C4-2B (cell line): ENCODE results near the gene DERA.
A peak's percentile ranks its signal among the peaks of the same experiment; 100 is the strongest.

Experiments
- H3K27ac ChIP-seq: fragments of 450-650 bp; 2 replicates; pipeline ENCODE4 v1.5.1; 2017
- ZFX ChIP-seq: fragments of 450-650 bp; IDR thresholded peaks from 2 replicates; pipeline ENCODE4 v1.6.1; 2017
- TF ChIP-seq, protein P1 (sequence below): fragments of 450-650 bp; conservative IDR thresholded peaks from 2 replicates; pipeline ENCODE4 v1.5.1; 2017; ENCODE audit warnings: mild to moderate bottlenecking

The DERA gene

DNA sequence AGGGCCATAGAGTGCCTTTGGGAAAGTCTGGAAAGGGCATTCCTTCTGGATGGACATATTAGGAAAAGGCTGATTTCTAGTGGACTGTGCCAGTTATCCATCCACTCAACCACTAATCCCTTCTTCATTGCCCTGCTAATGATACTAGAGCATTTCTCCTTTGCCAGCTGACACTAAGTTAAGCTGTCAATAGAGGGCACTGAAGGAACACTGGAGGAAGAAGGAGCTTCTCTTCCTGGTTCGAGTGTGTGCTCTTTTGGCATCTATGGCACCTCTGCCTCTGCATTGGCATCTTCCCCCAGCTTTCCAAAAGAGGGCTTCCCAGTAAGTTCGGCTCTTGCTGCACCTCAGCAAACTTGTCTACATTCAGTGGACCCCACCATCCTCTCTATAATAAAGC is 165.4 kb downstream of the DERA start:
- TF ChIP-seq, protein P1, sequence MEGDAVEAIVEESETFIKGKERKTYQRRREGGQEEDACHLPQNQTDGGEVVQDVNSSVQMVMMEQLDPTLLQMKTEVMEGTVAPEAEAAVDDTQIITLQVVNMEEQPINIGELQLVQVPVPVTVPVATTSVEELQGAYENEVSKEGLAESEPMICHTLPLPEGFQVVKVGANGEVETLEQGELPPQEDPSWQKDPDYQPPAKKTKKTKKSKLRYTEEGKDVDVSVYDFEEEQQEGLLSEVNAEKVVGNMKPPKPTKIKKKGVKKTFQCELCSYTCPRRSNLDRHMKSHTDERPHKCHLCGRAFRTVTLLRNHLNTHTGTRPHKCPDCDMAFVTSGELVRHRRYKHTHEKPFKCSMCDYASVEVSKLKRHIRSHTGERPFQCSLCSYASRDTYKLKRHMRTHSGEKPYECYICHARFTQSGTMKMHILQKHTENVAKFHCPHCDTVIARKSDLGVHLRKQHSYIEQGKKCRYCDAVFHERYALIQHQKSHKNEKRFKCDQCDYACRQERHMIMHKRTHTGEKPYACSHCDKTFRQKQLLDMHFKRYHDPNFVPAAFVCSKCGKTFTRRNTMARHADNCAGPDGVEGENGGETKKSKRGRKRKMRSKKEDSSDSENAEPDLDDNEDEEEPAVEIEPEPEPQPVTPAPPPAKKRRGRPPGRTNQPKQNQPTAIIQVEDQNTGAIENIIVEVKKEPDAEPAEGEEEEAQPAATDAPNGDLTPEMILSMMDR: peak; percentile 76
- TF ChIP-seq ZFX: no peak
- no peak overlapping the region for H3K27ac ChIP-seq

DNA sequence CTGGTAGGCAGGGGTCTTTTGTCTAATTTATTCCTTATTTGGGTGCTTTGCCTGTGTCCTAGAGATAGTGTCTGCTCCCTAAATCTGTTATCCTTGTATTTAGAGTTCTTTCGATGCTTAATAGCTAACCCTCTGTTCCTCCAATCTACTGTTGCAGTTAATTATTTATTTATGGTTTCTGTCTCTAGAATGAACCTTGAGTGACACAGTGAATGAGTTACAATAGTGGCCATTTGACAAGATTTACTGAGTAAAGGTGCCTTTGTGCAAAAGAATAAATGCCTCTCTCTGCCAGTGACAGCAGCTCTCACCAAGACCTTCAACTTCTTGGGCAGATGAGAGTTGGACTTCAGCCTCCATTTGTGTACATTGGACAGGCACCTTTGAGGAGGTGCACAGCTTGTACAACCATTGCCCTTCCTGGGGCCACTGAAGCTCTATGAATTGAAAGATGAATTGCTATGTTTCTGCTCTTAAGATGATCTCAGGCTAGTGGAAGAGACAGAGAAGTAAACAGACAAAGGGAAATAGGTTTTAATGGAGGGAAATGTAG is 165.9 kb downstream of the DERA start:
- no peak overlapping the region for H3K27ac ChIP-seq
- no peak for TF ChIP-seq ZFX
- TF ChIP-seq, protein P1: no peak

DNA sequence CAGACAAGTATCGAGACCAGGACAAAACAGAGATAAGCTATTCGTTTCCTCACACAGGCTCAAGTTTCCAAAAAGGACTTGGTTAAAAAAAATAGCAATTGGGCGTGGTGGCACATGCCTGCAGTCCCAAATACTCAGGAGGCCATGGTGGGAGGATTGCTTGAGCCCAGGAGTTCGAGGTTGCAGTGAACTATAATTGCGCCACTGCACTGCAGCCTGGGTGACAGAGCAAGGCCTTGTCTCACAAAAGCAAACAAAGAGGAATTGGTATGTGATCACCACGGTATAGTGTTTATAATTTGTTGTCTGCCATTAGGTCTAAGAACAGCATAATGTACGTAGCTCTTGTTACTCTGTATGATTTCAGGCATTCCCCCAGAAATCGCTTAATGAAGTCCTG is 175.3 kb downstream of the DERA start:
- TF ChIP-seq, protein P1: no peak
- no peak for TF ChIP-seq ZFX

DNA sequence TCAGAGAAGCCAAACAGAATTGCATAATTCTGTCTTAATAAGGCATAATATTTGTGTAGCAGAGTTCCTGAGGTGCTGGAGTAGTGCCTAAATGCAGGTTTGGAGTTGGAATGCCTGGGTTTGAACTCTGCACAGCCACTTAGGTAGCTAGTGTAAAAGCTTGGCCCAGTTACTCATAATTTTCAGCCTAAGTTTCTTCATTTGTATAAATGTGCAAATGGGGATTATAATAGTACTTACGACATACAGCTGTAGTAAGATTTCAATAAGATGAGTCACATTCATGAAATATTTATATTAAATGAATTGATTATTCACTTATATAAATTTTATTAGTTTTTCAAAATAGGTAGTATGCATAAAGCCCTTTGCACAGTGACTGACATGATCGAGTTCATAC is 175.8 kb downstream of the DERA start:
- no peak overlapping the region for H3K27ac ChIP-seq
- no peak for TF ChIP-seq ZFX
- TF ChIP-seq, protein P1: no peak

More for the DNA sequence above, 175.3 kb downstream of the DERA start:
- H3K27ac ChIP-seq: no peak overlapping the region
